SK-MEL-5 (cell line): Measurements from ENCODE around the gene CEL. TPM values are rescaled to one million over a fixed set of nuclear protein-coding genes. Genes with fewer than 3 reads are reported as not detected.
"Not testable (repeated sequence)": the region's sequence is repeated elsewhere in the genome, so short reads cannot be mapped to it uniquely, and the experiment has no call there.

Experiments
- DNase-seq: peaks from one replicate; pipeline ENCODE4 v3.0.0-alpha.2; 2016; ENCODE audit warnings: low read depth, low spot score
- in situ Hi-C: cut with HindIII; loops from 2 replicates; pipeline ENCODE4 v1.10.0; 2016; ENCODE audit warnings: low sequenced_read_pairs, high pct_unique_total_duplicates, low pct_unique_long_range_greater_than_20kb
- total RNA-seq: library from RNA; depleted of rRNA; stranded (reverse); fragments of >200 nt; shearing (Covaris generic); gene quantifications from 2 replicates; pipeline ENCODE4 v1.2.3, GENCODE V29; 2014

The CEL gene
- total RNA-seq, 1 experiment from 2014 or later = not detected

DNA sequence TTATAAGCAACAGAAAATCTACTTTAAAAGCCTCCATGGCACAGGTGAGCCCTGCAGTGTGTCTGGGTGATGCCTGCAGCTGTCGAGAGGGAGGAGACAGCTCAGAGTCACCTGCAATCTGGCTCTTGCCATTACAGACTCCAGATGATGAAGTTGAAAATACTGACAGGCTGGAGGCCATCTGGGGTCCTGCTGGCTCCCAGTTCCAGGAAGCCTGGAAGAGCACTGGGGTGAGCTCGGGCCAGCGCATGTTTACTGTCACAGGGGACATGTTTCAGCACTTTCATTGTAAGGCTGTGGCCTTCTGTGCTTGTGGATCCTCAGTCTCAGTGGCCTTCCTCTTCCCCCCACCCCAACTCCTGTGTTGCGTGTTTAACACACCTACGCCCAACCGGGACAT is 28.4 kb downstream of the CEL start:
- in situ Hi-C loops = no loop called here
- DNase-seq = no peak

DNA sequence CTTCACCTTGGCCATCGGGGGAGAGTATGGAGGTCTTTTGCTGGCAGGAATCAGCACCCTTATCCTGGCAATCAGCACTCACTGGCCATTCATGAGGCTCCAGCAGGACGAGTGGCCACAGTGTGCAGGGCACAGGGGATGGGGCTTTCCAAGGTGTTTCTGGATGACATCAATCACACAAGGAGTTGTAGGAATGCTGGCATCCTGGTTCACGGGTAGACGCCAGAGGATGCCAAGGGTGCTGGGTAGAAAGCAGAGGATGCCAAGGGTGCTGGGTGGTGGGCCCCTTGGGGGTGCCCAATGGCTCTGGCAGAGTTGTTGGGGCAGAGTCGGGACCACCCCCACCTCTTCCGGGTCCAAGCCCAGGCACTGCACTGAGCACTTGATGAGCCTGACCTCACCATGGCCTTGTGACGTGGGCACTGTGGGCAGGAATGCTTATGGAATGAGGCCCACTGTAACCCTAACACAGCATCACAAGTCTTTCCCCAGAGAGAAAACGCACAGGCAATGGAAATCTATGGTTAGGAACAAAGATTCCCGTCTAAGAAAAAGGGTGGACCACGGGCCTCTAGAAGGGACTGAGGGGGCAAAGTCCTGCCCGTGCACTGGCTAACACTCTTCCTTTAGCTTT is 29.1 kb downstream of the CEL start:
- in situ Hi-C loops = no loop called here

DNA sequence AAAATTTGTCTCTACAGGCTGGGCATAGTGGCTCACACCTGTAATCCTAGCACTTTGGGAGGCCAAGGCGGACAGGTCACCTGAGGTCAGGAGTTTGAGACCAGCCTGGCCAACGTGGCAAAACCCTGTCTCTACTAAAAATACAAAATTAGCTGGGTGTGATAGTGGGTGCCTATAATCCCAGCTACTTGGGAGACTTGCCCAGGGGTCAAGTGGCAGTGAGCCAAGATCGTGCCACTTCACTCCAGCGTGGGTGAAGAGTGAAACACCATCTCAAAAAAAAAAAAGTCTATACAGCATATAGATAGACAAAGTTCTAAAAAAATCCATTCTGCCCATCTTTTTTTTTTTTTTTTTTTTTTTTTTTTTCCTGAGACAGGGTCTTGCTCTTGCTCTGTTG is 32.6 kb downstream of the CEL start:
- in situ Hi-C loops, DNase-seq: not testable (repeated sequence)

More for the DNA sequence above, 29.1 kb downstream of the CEL start:
- no peak for DNase-seq

DNA sequence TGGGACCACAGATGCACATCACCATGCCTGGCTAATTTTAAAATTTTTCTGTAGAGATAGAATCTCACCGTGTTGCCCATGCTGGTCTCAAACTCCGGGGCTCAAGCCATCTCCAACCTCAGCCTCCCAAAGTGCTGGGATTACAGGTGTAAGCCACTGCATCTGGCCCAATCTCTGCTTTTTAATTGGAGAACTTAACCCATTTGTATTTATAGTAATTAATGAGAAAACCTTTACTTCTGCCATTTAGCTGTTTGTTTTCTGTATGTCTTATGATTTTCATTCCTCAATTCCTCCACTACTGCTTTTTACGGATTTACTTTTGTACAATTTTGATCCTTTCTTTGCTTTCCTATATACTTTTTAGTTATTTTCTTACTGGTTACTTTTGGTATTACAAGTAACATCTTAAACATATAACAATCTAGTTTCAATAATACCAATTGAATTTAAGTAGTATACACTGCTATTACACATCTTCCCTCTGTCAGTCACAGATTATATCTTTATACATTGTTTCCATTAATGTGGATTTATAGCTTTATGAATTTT is 33.1 kb downstream of the CEL start:
- in situ Hi-C loops = no loop called here
- no peak for DNase-seq

DNA sequence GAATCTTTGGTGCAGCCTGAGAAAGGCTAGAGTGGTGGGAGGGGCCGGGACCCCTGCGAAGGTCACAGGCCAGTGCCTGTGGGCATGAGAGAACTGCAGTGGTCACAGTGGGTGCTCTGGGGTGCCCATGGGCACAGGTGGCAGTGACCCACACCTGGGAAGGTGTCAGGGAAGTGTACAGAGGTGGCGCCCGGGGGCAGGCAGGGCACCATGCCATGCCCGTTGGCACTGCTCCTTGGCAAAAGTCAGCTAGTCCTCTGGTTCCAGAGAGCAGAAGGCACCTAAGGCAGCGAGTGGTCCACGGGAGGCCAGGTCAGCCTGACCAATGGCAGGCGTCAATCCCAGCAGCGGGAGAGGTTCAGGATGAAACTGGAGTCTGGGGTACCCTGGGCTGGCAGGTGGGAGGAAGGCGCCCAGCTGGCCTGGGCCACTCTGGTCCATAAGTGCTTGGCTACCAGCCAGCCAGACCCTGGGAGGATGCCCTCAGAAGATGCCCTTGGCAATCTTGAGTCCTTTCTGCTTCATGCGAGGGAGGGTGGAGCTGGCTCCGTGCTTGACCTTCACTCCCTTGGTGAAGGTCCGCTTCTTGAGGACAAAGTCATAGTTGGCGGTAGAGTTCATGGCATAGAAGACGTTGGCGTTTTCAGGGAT is 36.4 kb downstream of the CEL start:
- no peak for DNase-seq
- in situ Hi-C loops = no loop called here

DNA sequence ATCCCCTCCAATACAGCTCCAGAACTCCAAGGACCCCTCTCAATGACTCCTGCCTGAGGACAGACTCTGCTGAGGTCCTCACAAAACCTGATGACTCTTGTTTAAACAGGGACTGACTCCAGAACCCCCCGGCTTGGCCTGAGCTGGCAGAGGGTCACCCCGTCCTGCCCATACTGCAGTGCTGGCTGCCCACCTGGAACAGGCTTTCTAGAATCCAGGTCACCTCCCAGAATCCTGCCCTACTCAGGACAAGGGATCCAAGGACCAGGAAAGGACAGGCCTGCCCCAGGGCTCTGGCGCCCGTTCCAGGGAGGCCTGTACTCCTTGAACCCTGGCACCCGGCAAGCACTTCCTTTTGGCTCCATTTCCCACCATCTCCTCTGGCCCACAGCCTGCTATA is 37.1 kb downstream of the CEL start:
- in situ Hi-C loops = no loop called here
- DNase-seq = no peak

DNA sequence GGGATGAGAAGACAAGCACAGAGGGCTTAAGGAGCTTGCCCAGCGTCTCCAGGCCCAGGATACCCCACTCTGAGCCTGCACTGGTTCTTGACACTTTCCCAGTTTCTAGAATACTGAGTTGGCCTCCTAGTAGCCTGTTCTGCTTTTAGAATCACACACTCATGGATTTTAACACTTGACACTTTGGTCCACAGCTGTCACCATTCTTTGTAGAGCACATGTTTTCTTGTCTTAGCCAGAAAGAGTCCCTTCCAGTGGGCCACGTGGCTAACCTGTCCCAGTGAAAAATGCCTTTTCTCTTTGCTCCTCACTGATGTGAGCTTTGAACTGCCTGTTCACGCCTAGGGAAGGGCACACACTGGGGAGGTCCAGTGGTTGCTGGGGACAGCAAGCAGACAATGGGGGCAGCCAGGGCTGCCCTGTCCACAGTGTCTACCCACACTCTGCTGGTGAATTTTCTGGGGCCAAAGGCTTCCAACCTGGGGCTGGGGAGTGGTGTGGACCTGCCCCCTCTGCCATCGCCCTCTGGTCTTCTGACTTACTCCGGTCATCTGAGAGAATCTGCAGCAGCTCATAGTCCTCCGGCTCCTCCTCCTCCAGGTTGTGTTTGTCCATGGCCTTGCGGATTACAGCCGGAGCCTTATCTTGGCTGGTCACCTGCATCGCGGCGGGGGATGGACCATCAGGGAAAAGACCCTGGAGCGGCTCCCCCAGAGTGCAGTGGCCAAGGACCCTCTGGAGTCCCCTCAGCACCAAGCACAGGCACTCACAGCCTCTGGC is 38.1 kb downstream of the CEL start:
- in situ Hi-C loops = no loop called here
- DNase-seq = no peak

DNA sequence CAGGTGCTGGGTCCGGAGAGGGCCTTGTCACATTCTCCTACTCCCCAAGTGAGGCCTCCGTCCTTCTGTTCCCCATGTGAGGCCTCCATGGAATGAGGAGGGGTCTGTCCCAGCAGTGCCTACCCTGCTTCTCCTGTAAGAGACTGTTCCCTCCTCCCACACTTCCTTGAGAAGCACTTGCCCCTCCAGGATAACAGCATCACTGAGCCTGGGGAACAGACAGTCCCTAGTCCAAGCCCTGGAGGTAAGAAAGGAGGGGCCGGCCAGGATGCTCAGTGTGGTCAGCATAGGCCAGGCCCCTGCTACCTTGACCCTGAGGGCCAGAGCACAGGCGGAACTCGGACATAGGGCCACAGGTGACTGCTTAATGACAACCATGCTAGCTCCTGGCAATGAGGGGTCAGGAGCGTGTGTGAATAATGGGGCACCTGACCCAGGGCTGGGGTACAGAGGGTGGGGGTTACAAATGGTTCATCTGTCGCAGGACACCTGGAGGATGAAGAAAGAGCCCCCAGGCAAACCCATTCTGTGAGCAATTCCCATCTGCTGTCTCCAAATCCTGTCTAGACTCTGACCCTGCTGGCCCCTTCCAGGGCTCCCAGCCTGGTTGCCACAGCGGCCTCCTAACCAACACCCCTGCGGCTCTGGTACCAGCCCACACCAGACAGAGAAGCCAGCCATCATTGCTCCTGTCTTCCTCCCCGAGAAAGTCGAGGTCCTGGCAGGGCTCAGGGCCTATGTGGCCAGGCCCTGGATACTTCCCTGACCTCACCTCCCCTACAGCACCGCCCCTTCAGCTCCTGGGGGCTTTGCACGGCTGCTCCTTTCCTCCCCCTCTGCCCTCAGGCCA is 39.0 kb downstream of the CEL start:
- in situ Hi-C loops = no loop called here
- no peak for DNase-seq

DNA sequence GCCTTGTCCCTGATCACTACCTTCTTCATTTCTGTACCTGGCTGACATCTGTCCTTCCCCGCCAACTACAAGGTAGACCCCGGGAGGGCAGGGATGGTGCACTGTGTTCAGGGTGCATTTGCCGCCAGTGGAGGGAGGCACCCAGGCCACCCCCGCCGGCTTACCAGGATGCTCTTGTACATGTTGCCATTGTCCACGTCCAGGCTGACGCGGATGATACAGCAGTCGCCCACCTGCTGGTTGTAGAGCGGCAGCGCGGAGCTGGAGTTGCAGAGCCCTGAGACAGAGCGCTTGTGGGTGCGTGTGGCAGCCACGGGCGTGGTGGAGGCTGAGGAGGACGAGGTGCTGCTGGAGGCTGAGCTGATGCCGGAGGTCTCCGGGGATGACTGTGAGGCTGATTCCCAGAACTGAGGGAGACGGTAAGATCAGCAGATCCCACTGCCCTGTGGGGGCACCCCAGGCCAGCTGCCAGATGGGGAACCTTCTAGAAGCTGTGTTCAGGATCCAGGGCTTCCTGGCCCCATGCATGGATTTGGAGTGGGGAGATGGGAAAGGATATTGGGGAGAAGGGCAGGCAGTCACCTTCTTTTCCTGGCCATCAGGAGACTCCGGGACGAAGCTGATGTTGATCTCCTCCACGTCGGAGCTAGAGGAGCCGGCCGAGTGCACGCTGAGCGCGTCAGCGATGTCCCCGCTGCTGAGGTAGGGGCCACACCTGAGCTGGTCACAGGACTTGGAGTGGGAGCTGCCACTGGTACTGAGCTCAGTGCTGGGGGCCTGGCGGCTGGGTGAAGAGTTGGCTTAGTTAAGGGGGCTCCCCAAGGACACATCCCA is 39.8 kb downstream of the CEL start:
- in situ Hi-C loops = no loop called here
- no peak for DNase-seq

DNA sequence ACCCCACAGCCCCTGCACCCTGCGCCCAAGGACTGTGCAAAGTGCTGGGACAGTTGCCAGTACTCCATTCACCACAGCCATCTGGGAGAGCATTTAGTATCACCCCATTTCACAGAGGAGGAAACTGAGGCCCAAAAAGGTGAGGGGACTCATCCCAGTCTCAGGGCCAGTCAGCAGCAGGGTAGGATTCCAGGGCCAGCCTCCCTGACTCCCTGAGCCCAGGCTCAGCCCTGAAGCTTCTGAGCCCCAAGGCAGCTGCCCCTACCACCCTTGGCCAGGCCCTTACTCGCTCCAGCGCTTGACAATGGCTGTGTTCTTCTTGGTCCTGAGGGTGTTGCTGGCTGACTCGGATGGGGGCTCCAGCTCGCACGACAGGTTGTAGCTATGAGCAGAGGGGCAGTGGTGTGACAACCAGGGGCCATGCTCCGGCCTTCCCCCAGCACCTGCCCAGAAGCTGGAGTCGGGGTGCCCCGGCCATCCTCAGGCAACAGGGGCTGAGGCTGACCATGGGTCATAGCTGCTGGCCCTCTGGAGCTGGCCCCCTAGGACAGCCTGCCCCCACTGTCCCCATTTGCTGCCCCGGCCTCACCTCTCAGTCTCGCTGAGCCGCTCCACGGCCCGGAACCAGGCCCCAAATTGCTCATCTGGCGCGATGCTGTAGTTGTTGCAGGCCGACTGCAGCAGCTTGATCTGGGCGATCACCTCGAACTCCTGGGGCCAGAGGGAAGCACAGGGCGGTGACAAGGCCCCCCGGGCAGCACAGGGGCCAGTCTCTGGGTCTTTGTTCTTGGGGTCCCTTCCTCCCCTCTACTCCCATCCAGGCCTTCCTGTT is 40.6 kb downstream of the CEL start:
- in situ Hi-C loops = no loop called here
- DNase-seq = no peak

DNA sequence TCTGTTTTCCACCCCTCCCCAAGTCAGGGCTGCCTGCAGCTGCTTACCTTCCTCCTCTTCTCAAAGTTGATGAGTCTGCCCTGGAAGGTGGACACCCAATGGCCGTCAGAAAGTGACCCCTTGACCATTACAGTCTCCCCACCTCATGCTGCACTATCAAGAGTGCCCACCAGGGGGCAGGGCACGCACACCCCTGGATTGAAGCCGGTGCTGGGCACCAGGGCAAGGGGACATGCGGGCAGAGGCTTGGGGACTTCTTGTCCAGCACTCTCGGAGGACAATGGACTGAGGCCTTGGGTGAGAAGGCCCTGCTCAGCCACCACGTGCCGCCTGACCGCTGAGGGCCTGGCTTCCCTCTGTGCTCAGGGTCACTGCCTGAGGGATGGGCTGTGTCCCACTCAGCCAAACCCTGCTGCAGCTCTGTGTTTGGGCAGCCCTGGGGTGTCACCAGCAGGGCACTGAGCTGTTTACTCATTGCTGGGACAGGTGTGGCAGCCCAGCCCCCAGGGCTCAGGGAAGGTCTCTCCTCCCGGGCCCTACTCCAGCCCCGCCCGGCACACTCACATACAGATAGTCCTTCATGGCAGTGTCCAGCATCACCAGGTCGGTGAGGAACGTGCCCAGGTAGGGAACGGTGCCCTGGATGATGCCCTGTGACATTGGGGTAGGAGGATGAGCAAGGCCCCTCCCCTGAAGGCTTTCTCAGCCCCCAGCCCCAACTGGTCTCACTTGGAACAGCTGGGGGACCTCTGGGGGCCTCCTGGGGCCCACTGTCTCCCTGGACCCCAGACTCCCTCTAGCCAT is 41.6 kb downstream of the CEL start:
- peak; percentile 58 for DNase-seq
- in situ Hi-C loops = no loop called here

DNA sequence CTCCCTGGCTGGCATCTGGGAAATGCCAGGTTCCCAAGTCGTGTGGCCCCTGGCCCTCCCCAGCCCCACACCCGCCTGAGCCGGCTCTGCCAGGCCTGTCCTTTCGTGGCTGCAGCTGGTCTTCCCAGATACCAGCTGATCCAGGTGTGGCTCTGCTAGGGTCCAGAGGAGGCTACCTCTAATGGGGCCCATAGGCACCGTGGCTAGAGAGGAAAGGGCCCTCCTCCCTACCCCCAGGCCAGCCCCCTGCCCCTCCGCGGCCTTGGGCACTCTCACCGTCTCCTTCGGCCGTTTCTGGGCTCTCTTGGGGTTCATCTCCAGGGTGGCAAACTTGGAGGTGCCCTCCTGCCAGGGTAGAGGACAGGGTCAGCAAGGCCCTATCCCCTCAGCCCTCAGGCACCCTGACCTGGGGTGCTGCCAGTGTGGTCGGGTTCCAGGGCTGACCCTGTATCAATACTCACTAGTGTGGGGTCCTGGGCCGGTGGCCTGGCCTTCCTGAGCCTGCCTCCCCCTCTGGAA is 42.3 kb downstream of the CEL start:
- no peak for DNase-seq
- in situ Hi-C loops = no loop called here

DNA sequence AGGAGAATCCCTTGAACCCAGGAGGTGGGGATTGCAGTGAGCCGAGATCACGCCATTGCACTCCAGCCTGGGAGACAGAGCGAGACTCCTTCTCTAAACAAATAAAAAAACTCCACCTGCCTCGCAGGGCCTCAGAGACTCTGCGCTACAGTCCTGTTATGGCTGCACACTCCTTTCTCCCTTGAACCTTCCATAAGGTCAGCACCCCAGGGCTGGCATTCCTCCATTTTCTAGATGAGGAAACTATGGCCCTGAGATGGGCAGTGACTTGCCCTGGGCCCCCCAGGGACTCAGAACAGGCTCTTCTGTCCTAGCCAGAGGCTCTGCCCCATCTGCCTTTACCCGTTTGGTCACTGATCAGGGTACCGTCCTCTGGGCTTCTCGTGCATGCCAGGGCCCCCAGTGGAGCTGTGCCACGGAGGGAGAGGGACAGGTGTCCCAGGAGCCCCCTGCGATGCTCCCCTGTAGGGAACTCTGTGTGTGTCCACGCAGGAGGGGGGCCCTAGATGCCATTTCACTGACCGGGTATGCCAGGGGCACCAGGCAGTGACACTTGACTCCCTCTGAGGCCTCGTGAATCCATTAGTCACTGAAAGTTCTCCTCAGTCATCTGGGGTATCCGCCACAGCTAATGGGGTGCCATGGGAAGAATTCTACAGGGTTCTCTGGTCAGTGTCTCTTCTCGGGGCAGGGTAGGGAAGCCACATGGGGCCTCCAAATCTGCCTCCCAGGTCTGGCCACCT is 43.1 kb downstream of the CEL start:
- in situ Hi-C loops = no loop called here
- no peak for DNase-seq

DNA sequence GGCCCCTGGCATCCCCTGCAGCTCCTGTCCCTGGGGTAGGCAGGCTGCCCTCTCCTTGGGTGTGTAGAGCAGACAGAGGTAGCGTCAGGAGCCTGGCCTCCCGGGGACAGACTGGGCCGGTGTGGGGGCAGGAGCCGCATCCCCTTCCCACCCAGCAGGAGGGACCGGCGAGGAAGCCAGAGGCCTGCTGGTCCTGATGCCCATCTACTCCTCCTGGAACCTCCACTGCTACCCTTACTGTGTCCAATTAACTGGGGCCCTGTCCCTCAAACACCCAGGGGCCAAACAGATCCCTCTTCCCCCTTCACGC is 43.6 kb downstream of the CEL start:
- in situ Hi-C loops = no loop called here

More for the DNA sequence above, 43.6 kb downstream of the CEL start:
- no peak for DNase-seq
